ENCODE measurements around the gene ALG1. TPM values are rescaled to one million over a fixed set of nuclear protein-coding genes. Genes with fewer than 3 reads are reported as not detected.

ALG1 gene
- total RNA-seq, 3 donors from 2014 or later: 14.4 to 21.2 (median 16.7) TPM

- H3K9me3 ChIP-seq: no peaks in the 10 kb centered on the region
- no peak for DNase-seq (ENCODE audit: low spot score in 2 of 2)
- no peak overlapping the region for H3K27ac ChIP-seq
- H3K27me3 ChIP-seq: no peaks in the 10 kb centered on the region
- TF ChIP-seq CTCF (IDR thresholded peaks at IDR 0.05): no peak
- TF ChIP-seq POLR2A (IDR thresholded peaks at IDR 0.05): no peak
- no peak for TF ChIP-seq POLR2AphosphoS5 (IDR thresholded peaks at IDR 0.05)
- H3K36me3 ChIP-seq: no peaks in the 10 kb centered on the region
- no peaks in the 10 kb centered on the region for H3K4me1 ChIP-seq
- intact Hi-C loops (cut with DNase I; ENCODE audit: low total_unique reads): no loop called here
- H3K4me3 ChIP-seq: peak overlapping the region in 1 of 3 donors; percentile 6
Measured at GRCh38 chr16:5064915-5065314, 6.7 kb upstream of the ALG1 start.

DNA sequence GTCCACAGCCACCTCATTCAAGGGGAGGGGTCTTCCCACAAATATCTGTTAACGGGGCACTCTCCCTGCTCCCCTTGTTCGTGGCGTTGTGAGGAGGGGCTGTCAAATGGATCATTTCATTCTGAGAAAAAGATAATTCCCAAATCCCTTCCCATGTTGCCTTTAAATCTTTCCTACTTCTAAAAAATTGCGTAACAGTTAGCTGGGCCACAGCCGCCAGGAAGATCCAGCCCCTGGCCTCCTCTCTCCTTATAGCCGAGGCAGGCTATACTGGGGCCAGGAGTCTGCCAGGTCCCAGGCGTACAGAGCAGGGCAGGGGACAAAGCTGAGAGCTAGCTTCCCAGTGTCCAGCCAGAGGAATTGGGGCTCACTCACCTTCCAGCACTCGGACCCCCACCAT lies 6.3 kb upstream of the ALG1 start:
- no peak for DNase-seq (ENCODE audit: low spot score in 2 of 2)
- TF ChIP-seq POLR2AphosphoS5 (IDR thresholded peaks at IDR 0.05) (no peak), POLR2A (IDR thresholded peaks at IDR 0.05) (no peak), CTCF (IDR thresholded peaks at IDR 0.05) (no peak)
- Histone ChIP-seq H3K4me3 (peak overlapping the region in 2 of 3 donors; percentile 6 to 15), H3K9me3 (no peaks in the 10 kb centered on the region), H3K27ac (peak overlapping the region in 1 of 2 donors; percentile 69), H3K4me1 (no peaks in the 10 kb centered on the region), H3K36me3 (no peaks in the 10 kb centered on the region), H3K27me3 (no peaks in the 10 kb centered on the region)
- intact Hi-C loops (cut with DNase I; ENCODE audit: low total_unique reads): no loop called here

DNA sequence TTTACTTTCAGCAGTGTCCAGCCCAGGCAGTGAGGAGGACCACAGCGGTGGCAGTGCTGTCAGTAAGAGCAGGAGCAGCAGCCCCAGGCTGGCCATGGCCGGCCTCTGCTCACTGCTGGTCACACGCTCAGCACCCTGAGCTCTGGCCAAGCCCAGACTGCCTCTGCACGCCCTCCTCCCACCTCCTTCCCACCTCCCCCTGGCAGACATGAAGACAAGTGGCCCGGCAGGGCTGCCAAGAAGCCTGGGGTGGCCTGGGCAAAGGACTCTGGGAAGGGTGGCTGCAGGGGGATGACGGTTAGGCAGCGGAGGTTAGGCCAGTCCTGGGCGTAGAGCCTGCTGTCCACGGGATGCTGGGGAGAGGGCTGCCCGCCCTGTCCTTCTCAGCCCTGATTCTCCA lies 5.8 kb upstream of the ALG1 start, which contains the start of gene C16orf89:
C16orf89 (minus strand) TSS at position 144 of the 400 bp plus-strand sequence; CDS start at position 96, 48 bp downstream.
- DNase-seq (ENCODE audit: low spot score in 2 of 2): no peak
- intact Hi-C loops (cut with DNase I; ENCODE audit: low total_unique reads): no loop called here
- Histone ChIP-seq H3K36me3 (no peaks in the 10 kb centered on the region), H3K9me3 (no peaks in the 10 kb centered on the region), H3K27me3 (no peaks in the 10 kb centered on the region), H3K4me1 (peaks cover 0 to under 1% of the 10 kb centered on the region in 2 donors), H3K4me3 (peak within 1 kb of the TSS in 2 of 3 donors; percentile 6 to 15), H3K27ac (peak within 1 kb of the TSS in 1 of 2 donors; percentile 69)
- TF ChIP-seq POLR2A (IDR thresholded peaks at IDR 0.05) (no peak), CTCF (IDR thresholded peaks at IDR 0.05) (no peak), POLR2AphosphoS5 (IDR thresholded peaks at IDR 0.05) (no peak)

- DNase-seq (ENCODE audit: low spot score in 2 of 2): no peak
Measured at GRCh38 chr16:5066511-5066910, 5.1 kb upstream of the ALG1 start.

GRCh38 chr16:5069048-5069447 lies 2.6 kb upstream of the ALG1 start:
- Histone ChIP-seq H3K36me3 (no peaks in the 10 kb centered on the region), H3K27ac (no peak overlapping the region), H3K27me3 (no peaks in the 10 kb centered on the region), H3K4me1 (peaks cover 0 to 8% of the 10 kb centered on the region in 2 donors), H3K4me3 (no peak overlapping the region), H3K9me3 (no peaks in the 10 kb centered on the region)
- intact Hi-C loops (cut with DNase I; ENCODE audit: low total_unique reads): no loop called here
- TF ChIP-seq POLR2A (IDR thresholded peaks at IDR 0.05): no peak
- TF ChIP-seq CTCF (IDR thresholded peaks at IDR 0.05): no peak
- TF ChIP-seq POLR2AphosphoS5 (IDR thresholded peaks at IDR 0.05): no peak
- no peak for DNase-seq (ENCODE audit: low spot score in 2 of 2)

More at GRCh38 chr16:5066511-5066910, 5.1 kb upstream of the ALG1 start:
- Histone ChIP-seq H3K27me3 (no peaks in the 10 kb centered on the region), H3K4me1 (peaks cover 0 to 7% of the 10 kb centered on the region in 2 donors), H3K27ac (no peak overlapping the region), H3K9me3 (no peaks in the 10 kb centered on the region), H3K4me3 (no peak overlapping the region), H3K36me3 (no peaks in the 10 kb centered on the region)
- TF ChIP-seq POLR2A (IDR thresholded peaks at IDR 0.05) (no peak), POLR2AphosphoS5 (IDR thresholded peaks at IDR 0.05) (no peak), CTCF (IDR thresholded peaks at IDR 0.05) (no peak)
- intact Hi-C loops (cut with DNase I; ENCODE audit: low total_unique reads): no loop called here

Measured in breast epithelium (tissue), 4 donors.